NCI-H524 treated with DMSO at 0.1 percent for 48 hours (cell line): Measurements from ENCODE around the gene NRP1.

Experiments
- DNase-seq: peaks from one replicate; lab custom pipeline; 2025; lab: John Stamatoyannopoulos, UW

NRP1 gene

DNA sequence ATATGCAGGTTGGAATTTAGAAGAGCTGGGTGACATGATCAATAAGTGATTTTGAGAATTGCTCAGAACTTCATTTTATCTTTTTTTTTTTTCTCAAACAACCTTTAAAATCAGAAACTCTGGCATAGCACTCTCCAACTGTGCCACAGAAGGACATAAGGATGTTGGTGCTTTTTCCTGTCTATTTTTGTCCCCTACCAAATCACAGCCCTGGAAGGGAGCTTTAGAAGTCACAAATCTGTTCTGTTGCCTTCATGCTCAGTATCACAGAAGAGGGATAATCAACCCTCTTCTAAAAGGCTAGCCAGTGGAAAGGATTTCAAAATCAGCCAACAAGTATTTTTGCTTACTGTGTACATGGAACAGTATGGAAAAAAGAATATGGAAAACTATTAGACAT, 14.8 kb upstream of the NRP1 start:
- no peak for DNase-seq

DNA sequence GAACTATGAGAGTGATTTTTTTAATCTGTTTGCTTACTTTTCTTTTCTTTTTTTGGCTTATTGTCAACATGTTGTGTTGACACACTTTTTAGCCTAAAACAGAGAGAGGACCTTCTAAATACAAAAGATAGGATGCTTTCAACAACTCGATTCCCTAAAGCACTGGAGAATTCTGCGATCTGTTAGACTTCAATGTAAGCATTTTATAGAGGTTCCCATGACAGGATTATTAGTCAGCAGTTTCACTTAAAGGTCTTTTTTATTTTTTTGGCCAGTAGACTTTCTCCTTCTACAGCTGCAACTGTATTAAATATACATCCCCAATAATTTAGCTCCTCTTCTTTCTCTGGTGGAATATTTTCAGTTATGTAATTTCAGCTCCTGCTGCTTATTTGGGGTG, 12.7 kb upstream of the NRP1 start:
- no peak for DNase-seq

DNA sequence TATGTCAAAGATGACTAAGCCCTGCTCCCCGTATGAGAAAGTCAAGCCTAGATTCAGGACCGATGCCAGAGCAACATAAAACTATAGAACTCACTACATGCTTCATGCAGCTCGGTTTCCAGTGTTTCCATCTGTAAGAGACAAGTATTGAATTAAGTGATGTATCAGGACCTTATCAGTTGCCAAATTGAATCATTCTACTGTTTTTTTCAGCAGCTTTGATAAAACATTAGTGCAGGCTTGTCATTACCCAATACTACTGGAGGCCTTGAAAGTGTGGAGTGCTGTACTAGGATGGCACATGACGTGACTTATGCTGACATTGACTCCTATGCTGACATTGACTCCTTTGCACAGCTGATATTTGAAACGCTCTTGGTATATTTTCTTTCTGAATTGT, 10.8 kb upstream of the NRP1 start:
- DNase-seq, result no peak

DNA sequence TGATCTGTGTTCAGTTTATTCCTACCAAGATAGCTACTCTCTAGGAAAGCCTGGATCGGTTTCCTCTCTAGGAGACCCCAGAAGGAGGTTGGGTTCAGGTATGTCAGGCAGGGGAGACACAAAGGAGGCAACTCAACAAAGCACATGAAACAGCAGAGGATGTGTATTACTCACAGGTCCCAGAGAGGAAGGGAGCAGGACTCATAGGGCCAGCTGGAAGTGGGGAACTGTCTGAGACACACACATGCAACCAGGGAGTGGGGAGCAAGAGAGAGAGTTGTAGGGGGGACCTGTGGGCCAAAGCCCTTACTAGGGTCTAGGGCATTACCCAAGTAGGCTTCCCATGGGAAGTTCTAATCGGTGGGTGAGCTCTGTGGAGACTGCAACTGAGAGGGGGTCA, 10.2 kb upstream of the NRP1 start:
- DNase-seq, result no peak

DNA sequence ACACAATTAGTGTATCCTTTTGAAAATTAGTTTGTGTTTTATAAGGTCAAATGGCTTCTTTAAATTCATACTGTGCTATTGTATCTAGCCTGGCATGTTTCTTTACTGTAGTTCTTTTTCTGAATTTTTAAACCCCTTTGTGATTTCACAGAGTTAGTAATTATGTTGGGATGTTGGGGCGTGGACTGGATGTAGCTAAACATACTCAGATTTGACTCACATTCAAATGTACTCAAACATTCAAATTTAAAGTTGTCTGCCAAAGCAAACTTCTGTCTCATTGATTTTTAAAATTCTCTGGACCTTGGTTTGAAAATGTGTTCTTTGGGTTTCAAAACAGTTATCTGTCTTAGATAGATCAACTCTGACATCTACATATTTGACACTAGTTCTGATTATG, 7.2 kb upstream of the NRP1 start:
- DNase-seq, result no peak

DNA sequence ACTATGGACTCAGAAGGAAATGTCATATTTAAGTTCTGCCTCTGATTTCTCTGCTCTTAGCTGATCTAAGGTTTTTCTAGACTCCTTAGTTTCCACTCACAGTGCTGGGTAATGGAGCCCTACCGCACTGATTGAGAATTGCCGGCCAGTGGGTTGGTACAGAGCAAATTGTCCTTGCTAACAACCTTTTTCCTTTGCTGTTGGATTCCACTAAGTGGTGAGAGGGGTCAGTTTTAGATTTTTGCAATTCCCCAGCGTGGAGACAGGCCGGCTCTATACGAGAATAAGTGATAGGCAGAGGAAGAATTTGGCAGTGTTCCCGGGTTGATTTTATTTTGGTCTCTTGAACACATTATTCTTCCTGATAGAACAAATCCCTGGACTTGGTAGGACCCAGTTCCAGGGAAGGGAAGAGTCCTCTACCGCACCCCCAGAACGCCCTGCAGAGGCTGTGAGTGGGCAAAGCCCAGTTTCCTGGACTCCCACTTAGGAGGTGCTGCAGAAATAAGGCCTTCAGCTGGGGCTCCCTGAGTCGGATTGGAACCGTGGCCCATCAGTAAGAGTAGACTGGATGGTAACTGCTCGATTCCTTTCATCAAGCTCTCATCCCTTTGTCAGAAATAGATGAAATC, 3.0 kb upstream of the NRP1 start:
- no peak for DNase-seq

DNA sequence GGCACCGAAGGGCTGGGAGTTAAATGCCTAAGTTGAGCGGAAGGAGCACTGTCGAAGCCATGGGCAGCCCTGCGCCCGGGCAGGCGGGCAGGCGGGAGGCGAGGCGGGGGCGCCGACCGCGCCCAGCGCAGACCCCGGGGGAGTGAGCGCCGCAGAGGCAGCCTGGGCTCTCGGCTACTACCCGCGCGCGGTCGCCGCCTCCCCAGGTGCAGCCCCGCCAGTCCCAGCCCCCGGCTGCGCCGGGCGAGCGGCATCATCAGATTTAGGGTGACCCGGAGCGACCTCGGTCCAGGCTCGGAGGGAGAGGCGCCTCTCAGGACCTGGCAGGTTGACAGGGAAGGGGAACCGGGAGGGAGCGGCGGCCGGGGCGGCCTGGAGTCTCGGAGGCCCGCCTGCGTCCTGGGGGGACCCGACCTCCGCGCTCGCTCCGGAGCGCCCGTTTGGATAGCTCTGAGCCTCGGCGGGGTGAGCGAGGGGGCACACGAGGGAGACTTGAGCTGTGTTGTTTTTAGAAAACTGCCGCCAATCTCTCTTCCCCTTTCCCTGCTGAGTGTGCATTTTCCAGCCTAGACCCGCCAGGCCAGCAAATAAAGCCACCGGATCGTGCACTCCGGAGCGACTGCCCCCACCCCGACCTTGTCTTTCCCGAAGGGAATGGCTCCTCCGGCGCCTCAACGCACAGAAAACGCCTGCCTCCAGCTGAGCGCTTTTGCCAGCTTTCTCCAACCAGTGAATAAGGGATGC, 2.3 kb upstream of the NRP1 start:
- DNase-seq, result no peak

DNA sequence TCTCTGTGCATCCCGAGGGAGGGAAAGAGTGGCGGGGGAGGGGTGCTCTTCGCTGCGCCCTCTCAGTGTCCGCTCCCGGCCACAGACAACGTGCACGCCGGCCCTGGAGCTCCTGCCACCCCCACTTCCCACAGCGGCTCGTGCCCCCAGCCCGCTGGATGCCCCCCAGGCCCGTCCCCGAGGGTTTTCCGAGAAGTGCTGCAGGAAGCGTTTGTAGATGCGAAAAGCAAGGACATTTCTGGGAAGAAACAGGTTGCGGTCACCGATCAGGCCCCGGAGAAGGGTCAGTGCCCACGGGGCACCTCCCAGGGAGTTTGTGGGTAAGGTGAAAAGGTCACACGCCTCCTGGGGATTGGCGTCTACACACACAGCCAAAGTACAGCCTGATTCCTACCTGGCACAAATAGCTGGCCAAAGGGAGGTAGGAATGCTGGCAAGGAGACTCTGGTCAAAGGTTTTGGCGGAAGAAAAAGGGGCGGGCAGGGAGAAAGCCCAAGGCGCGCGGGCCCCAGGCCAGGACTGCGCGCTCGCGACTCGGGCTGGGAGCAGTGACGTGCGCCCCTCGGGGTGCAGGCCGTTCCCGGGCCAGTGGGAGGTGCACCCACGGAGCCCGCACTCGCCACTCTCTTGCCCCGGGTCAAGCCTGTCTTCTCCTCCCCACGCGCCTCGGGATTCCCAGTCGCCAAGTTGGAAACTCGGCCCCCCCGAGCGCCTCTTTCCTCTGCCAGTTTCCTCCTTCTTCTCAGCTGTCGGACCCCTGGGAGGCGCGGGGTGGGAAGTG, 1.5 kb upstream of the NRP1 start:
- no peak for DNase-seq

DNA sequence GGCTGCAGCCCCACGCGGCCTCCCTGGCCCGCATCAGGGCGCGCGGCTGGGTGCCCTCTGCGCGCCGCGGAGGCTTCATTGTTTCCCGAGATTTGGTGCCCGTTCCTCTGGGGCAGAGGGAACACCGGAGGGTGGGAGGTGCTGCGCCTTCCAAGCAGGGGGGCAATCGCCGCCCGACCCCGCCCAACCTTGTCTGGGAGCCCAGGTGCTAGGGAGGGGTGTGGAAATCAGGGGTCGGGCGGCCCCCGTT, 1.0 kb upstream of the NRP1 start:
- DNase-seq, result no peak

DNA sequence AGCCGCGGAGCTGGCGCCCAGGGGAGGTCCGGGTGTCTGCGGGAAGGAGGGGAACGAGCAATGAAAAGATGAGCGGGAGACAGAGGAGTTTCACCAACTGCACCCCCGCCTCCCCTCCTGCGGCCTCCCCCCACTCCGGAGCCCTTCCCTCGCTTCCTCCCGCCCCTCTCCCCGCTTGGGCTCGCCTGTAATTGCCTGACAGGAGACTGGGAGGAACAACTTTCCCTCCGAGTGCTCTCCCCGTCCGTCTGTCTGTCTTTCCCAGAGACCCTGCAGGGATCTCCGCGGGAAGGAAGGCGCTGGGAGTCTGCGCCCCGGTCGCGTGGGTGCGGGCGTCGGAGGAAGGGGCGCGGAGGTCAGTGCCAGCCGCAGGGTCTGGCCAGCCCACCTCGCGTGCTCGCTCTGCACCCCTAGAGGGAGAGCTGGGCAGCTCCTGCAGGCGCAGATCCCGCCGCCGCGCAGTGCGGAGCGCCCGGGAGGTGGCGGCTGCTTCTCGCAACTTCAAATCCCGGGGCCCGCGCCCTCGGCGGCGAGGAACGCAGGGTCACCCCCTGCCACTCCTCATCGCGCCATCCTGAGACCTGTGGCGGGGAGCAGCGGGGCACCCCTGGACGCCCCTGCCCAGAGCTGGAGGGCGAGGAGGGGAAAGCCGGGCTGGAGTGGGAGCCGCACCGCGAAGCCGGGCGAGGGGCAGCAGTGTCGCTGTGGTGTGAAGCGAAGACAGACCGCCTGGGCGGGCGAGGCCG, 511 bp upstream of the NRP1 start:
- DNase-seq, result no peak

DNA sequence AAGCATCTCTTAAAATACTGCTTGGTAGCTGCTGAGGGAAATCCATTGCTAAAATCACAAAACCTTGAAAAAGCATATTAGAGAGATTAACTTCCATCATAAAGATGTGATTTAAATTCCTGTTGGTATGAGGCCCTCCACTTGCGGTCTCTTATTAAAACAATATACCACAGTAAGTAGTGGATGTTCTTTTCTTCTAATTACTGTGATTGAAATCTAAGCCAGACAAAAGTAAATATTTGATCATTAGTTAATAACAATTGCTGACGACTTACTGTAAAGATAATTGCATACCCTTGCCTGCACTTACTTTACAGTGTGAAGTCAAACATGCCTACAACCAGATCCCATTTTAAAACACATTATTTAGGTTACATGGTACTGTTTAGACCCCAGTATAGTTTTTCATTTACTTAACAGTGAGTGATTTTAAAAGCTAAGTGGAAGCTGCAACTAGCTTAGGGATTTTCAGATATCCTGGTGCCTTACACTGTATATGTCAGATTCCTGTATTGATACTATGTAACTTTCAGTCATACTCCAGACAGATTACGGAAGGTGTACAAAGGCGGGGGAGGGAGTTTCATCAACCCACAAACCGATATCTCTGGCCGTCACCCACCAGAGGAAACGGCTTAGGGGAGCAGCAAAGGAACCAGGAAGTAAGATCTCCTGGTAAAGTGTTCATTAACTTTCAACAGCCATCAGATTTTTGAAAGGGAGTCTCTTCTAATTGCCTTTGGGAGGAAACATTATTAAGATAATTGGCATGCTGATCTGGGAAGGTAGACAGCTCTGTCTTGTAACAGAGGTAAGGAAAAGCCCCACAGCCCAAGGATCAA, 986 bp downstream of the NRP1 start:
- no peak for DNase-seq

DNA sequence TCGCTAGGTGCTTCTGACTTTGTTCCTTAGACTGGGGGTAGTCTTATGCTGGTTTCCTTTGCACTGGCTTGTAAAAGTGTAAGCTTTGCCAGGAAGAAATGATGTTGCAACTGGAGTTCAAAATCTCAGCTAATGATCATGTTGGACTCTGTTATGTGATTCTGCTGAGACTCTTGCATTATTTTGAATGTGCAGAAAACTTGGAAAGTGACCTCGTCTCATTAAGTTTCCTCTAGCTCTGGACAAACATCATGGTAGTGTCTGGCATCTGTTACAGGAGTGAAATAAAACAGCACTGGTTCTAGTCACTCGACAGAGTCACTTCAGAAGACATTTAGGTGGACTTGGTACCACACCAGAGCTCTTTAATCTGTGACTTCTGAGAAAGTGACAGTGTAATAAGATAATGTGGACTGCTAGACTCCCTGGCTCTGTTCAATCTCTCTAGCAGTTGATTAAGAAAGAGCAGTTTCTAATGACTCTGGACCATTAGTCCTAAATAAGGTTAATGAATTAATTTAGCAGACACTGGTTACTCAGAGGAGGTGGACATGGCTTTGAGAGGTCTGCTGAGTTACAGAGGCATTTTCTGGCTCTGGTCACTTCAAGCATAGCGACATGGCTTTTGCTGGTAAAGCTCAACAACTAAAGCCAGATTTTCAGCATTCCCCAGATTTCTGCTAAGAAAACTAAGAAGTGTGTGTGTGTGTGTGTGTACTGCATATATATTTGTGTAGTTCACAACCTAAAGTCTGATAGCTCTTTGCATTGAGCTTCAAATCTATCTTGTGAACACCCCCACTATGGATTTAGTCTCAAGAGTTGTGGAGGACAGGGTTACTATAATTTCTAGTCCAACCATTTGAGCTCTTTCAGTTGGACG, 2.0 kb downstream of the NRP1 start:
- no peak for DNase-seq

DNA sequence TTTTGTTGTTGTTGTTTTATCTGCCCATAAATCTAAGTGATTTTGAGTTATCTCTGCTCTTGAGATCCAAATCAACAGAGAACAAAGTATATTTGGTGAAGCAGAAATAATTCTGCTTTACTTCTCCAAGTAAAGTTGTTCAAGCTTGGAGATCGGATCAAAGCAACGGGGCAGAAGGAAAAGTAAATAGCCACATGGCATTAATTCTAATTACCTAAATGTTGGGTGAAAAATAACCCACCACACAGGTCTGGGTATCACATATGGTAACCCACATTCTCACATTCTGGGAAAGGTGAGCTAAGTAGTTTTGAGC, 3.1 kb downstream of the NRP1 start:
- DNase-seq, result no peak

DNA sequence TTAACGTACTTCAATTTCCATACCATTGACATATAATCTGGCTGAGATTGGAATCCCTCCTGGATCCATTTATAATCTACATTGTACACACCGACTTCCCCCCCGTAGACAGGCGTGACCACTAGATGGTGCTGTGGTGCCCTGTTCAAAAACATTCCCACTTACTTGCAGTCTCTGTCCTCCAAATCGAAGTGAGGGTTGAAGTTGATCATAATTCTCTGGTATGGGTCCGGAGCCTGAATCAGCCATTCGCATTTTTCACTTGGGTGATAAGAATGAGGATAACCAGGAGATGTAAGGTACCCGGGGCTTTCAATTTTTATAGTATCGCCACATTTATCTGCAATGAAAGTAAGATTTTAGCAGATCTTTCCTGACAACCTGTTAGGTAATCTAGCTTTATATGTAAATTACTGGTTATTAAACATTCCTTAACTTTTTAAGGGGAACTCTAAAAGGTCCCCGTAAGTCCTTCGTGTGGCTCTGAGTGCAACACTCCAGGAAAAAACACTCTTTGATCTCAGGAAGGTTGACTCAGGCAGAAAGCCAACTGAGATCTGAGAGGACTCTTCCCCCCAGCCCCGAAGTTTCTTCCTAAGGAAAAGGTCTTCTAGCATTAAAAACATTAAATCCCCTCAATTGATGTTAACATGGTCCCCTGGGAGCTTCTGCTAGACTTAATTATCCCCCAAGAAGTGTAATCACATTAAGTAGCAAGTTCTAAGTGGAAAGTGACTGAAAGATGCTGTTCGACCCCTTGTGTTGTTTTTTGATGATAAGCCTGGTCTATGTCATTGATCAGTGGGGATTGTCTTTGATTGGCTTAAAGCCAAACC, 3.7 kb downstream of the NRP1 start:
- DNase-seq, result peak; percentile 38

DNA sequence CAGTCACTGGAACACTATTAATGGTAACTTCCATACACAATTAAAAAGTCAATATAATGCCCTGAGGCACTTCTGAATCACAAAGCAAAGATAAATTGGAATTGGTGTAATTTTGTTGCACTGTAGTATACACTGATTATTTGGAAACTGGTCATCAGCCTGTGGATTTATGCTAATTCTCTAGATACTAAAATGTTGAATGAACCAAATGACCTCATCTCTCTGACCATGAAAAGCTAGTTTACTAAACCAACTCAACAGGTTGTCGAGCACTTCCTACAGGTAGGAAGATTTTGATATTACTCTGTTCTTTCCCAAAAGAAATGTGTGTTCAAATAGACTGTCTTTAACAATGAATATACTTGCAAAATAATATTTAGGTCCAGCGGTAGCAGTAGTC, 5.3 kb downstream of the NRP1 start:
- no peak for DNase-seq

DNA sequence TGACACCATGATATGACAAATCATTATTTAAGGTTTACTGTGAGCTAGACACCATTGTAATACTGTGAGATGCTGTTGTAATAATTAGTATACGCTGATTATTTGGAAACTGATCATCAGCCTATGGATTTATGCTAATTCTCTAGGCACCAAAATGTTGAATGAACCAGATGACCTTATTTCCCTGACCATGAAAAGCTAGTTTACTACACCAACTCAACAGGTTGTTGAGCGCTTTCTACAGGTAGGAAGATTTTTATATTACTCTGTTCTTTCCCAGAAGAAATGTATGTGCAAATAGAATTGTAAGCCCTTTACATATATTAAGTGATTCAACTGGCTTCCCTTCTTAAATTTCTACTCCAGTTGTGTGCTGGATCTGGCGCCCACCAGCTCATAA, 6.2 kb downstream of the NRP1 start:
- DNase-seq, result no peak

DNA sequence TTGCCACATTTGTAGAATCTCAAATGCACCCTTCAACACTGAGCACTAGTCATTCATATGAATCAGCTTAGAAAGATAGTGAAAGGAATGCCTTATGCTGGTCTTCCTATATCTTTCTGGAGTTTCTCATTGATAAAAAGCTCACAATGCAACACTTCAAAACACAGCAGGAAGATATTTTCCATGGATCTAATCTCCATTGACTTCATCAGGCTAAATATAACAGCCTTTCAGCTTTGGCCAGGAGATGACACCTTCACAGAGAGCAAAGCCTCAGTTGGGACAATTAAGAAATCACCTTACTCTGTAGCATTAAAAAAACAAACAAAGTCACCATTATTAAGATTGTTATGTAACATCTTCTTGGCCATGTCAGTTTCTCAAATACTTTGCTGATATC, 6.7 kb downstream of the NRP1 start:
- DNase-seq, result no peak

DNA sequence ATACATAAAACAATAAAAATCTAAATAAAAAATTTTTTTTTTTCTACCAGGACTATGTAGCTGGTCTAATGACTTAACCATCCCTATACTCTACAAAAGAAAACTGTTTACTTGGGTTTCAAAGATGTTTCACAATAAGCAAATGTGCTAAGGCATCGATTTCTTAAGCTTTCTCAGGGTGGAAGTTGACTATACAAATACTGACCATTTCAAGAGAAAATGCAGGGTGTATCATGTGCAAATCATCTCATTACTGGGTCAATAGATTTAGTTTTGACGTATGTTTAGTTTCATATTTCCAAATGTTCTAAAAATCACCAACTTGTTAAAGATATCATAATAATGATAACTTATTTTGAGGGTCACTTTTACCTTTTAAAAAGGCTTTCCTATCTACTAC, 7.5 kb downstream of the NRP1 start:
- no peak for DNase-seq

DNA sequence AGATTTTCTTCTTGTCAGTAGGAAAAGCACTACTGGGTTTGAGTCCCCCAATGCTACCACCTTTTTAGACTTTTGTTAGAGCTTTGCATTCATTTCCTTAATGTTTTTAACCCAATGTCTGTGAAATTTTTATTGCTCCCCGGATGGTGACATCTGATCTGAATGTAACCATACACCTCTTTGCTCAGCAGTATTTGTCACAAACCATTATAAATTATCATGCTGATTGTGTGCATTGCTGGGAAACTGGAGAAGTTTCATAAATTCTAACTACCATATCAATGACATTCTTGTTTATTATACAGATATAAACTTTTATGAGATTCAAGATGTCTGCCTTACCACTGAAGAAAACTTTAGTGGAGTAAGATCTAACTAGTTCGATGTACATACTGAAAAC, 8.5 kb downstream of the NRP1 start:
- DNase-seq, result no peak

DNA sequence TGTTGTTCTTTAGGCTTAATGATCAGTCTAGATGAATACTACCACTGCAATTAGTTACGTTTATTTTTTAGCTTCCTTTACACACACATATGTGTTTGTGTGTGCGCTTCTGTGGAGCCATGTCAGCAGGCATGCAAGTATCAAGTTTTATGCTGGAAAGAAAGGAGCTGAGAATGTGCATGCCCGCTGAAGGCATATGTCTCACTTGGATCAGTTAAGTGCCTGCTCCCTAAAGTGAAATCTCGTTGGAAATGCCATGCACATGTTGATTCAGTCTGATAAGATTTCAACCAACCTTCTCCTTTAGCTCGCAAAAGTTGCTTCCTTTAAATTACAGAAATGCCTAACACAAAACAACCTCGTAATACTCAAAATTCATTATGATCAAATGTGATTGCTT, 10.7 kb downstream of the NRP1 start:
- DNase-seq, result no peak
